Liver (tissue), 9 donors: Measurements from ENCODE around the gene HLA-DPB1. TPM values are rescaled to one million over a fixed set of nuclear protein-coding genes. Genes with fewer than 3 reads are reported as not detected.
A peak's percentile ranks its signal among the peaks of the same experiment; 100 is the strongest.

Source experiments
- DNase-seq: peaks from one replicate; pipeline ENCODE4 v3.0.0-alpha.2; 2017; ENCODE audit warnings: low spot score
- H3K27ac ChIP-seq, 2 donors: one replicate each; pipeline ENCODE4 v1.7.0; 2013; ENCODE audit warnings: inconsistent platforms in 2 of 2, low read length in 2 of 2, control low read depth in 1 of 2, low read depth in 1 of 2, mild to moderate bottlenecking in 1 of 2
- H3K27me3 ChIP-seq, 4 donors: one replicate each; pipeline versions ENCODE4 v1.6.1 to v1.7.0; 2013; ENCODE audit warnings: low read length in 3 of 4, inconsistent platforms in 1 of 4, mild to moderate bottlenecking in 1 of 4, moderate library complexity in 1 of 4; ENCODE audit not compliant: control insufficient read depth in 4 of 4, insufficient read depth in 4 of 4
- H3K36me3 ChIP-seq, 4 donors: one replicate each; pipeline versions ENCODE4 v1.6.1 to v1.7.0; 2013; ENCODE audit warnings: low read length in 3 of 4, mild to moderate bottlenecking in 3 of 4, low read depth in 1 of 4, moderate library complexity in 1 of 4; ENCODE audit not compliant: control insufficient read depth in 4 of 4, insufficient read depth in 3 of 4
- H3K4me1 ChIP-seq, 4 donors: one replicate each; pipeline versions ENCODE4 v1.6.1 to v1.7.0; 2013; ENCODE audit warnings: low read length in 3 of 4, mild to moderate bottlenecking in 3 of 4, moderate library complexity in 1 of 4; ENCODE audit not compliant: control insufficient read depth in 4 of 4, insufficient read depth in 4 of 4
- H3K4me3 ChIP-seq, 3 donors: one replicate each; pipeline versions ENCODE4 v1.6.1 to v1.7.0; 2013; ENCODE audit warnings: low read length in 3 of 3, control low read depth in 1 of 3, low read depth in 1 of 3, mild to moderate bottlenecking in 1 of 3
- H3K9ac ChIP-seq, 2 donors: one replicate each; pipeline ENCODE4 v1.7.0; 2013; ENCODE audit warnings: low read length in 2 of 2, mild to moderate bottlenecking in 2 of 2, moderate library complexity in 2 of 2, control low read depth in 1 of 2, low read depth in 1 of 2
- H3K9me3 ChIP-seq, 4 donors: one replicate each; pipeline versions ENCODE4 v1.6.1 to v1.7.0; 2013; ENCODE audit warnings: low read length in 3 of 4; ENCODE audit not compliant: control insufficient read depth in 4 of 4
- EGR1 ChIP-seq, 2 donors: IDR thresholded peaks; 2 replicates each; pipeline ENCODE4 v1.6.1; 2016 to 2018; ENCODE audit warnings: antibody characterized with exemption in 2 of 2, low read depth in 2 of 2
- FOXA2 ChIP-seq: IDR thresholded peaks from 2 replicates; pipeline ENCODE4 v1.6.1; 2016; ENCODE audit warnings: antibody characterized with exemption
- GABPA ChIP-seq, 2 donors: IDR thresholded peaks in 1 of 2; conservative IDR thresholded peaks in 1 of 2; 2 replicates each; pipeline ENCODE4 v1.6.1; 2016; ENCODE audit warnings: antibody characterized with exemption in 2 of 2, mild to moderate bottlenecking in 1 of 2, moderate library complexity in 1 of 2
- HNF4G ChIP-seq: IDR thresholded peaks from 2 replicates; pipeline ENCODE4 v1.6.1; 2016; ENCODE audit warnings: antibody characterized with exemption
- JUND ChIP-seq, 2 donors: IDR thresholded peaks; 2 replicates each; pipeline ENCODE4 v1.6.1; 2016; ENCODE audit warnings: antibody characterized with exemption in 2 of 2
- RAD21 ChIP-seq, 2 donors: IDR thresholded peaks; 2 replicates each; pipeline ENCODE4 v1.6.1; 2016; ENCODE audit warnings: antibody characterized with exemption in 2 of 2, mild to moderate bottlenecking in 2 of 2
- RXRA ChIP-seq, 2 donors: IDR thresholded peaks; 2 replicates each; pipeline ENCODE4 v1.6.1; 2017 to 2018; ENCODE audit warnings: antibody characterized with exemption in 2 of 2, mild to moderate bottlenecking in 1 of 2
- SP1 ChIP-seq: IDR thresholded peaks from 2 replicates; pipeline ENCODE4 v1.6.1; 2018; ENCODE audit warnings: antibody characterized with exemption, mild to moderate bottlenecking
- TAF1 ChIP-seq: conservative IDR thresholded peaks from 2 replicates; pipeline ENCODE4 v1.6.1; 2016; ENCODE audit warnings: antibody characterized with exemption, mild to moderate bottlenecking
- YY1 ChIP-seq: IDR thresholded peaks from 2 replicates; pipeline ENCODE4 v1.6.1; 2016; ENCODE audit warnings: antibody characterized with exemption, mild to moderate bottlenecking
- WGBS: extraction: QIAGEN DNeasy Blood & Tissue Kit; methylation state at CpG from one replicate; pipeline ENCODE4 v1.1.7; 2013; 5-methylcytosine and 5-hydroxymethylcytosine counted together
- polyA plus RNA-seq, 2 donors: library from polyadenylated mRNA; stranded (reverse) in 1 of 2; unstranded in 1 of 2; fragments of 200-250 nt in 1 of 2; fragments of >200 nt in 1 of 2; fragmentation: Nextera tagmentation in 1 of 2; extraction: Ambion mirVana in 1 of 2; gene quantifications; one replicate each; pipeline versions ENCODE4 v1.2.1 to v1.2.3, GENCODE V29; 2013 to 2015
- total RNA-seq, 2 donors: library from RNA; depleted of rRNA; stranded (reverse); fragments of >200 nt; gene quantifications; one replicate each; pipeline ENCODE4 v1.2.3, GENCODE V29; 2014
- TF ChIP-seq, protein P1 (sequence below): IDR thresholded peaks from 2 replicates; pipeline ENCODE4 v1.6.1; 2016; ENCODE audit warnings: antibody characterized with exemption
- TF ChIP-seq, protein P2 (sequence below): IDR thresholded peaks from 2 replicates; pipeline ENCODE4 v1.6.1; 2016; ENCODE audit warnings: antibody characterized with exemption, mild to moderate bottlenecking
- TF ChIP-seq, protein P3 (sequence below): fragments of 150-350 bp; IDR thresholded peaks from 2 replicates; pipeline ENCODE4 v1.5.1; 2017; ENCODE audit warnings: improper control_type of control experiment, low read depth, low read length; ENCODE audit not compliant: missing input control
- donor health status: healthy.
- donor health status: healthy.
- donor health status: healthy.
- donor health status: healthy.
- donor health status: healthy.

HLA-DPB1 gene
- total and polyA plus RNA-seq, 4 donors = 15.5 to 37.8 (median 24.0) TPM

DNA sequence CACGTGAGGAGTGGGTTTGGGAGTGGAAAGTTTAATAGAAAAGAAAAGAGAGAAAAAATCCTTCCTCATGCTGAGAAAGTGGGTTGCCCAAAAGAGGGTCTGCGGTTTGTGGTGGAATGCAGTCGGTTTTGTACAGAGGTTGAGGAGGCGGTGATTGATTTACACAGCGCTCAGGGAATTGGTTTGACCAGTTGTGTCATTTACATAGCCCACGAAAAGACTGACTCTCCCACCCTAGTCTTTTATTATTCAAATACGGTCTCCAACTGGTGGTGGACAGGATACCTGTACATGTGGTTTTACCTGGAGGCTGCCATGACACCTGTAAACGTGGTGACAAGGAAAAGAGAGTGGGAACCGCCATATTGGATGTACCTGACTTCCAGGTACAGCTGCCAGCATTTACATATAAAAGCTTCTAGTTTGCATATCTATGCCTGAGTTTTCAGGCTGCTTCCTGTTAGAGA is 42.1 kb downstream of the HLA-DPB1 start:
- Histone ChIP-seq H3K4me1 (no peaks in the 10 kb centered on the region), H3K9me3 (no peaks in the 10 kb centered on the region), H3K27ac (no peak overlapping the region), H3K4me3 (no peak overlapping the region), H3K36me3 (no peaks in the 10 kb centered on the region), H3K27me3 (peaks cover 0 to 19% (median 4%) of the 10 kb centered on the region in 4 donors), H3K9ac (no peak overlapping the region)
- TF ChIP-seq JUND (IDR thresholded peaks at IDR 0.05) (no peak), EGR1 (IDR thresholded peaks at IDR 0.05; ENCODE audit: low read depth in 2 of 2) (no peak), YY1 (no peak), RAD21 (IDR thresholded peaks at IDR 0.05) (no peak), SP1 (no peak), TAF1 (no peak), RXRA (IDR thresholded peaks at IDR 0.05) (no peak), GABPA (IDR thresholded peaks at IDR 0.05 in 1 of 2, conservative IDR thresholded peaks at IDR 0.05 in 1 of 2) (no peak), FOXA2 (no peak)
- TF ChIP-seq, protein P1, sequence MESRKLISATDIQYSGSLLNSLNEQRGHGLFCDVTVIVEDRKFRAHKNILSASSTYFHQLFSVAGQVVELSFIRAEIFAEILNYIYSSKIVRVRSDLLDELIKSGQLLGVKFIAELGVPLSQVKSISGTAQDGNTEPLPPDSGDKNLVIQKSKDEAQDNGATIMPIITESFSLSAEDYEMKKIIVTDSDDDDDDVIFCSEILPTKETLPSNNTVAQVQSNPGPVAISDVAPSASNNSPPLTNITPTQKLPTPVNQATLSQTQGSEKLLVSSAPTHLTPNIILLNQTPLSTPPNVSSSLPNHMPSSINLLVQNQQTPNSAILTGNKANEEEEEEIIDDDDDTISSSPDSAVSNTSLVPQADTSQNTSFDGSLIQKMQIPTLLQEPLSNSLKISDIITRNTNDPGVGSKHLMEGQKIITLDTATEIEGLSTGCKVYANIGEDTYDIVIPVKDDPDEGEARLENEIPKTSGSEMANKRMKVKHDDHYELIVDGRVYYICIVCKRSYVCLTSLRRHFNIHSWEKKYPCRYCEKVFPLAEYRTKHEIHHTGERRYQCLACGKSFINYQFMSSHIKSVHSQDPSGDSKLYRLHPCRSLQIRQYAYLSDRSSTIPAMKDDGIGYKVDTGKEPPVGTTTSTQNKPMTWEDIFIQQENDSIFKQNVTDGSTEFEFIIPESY = no peak
- TF ChIP-seq, protein P2, sequence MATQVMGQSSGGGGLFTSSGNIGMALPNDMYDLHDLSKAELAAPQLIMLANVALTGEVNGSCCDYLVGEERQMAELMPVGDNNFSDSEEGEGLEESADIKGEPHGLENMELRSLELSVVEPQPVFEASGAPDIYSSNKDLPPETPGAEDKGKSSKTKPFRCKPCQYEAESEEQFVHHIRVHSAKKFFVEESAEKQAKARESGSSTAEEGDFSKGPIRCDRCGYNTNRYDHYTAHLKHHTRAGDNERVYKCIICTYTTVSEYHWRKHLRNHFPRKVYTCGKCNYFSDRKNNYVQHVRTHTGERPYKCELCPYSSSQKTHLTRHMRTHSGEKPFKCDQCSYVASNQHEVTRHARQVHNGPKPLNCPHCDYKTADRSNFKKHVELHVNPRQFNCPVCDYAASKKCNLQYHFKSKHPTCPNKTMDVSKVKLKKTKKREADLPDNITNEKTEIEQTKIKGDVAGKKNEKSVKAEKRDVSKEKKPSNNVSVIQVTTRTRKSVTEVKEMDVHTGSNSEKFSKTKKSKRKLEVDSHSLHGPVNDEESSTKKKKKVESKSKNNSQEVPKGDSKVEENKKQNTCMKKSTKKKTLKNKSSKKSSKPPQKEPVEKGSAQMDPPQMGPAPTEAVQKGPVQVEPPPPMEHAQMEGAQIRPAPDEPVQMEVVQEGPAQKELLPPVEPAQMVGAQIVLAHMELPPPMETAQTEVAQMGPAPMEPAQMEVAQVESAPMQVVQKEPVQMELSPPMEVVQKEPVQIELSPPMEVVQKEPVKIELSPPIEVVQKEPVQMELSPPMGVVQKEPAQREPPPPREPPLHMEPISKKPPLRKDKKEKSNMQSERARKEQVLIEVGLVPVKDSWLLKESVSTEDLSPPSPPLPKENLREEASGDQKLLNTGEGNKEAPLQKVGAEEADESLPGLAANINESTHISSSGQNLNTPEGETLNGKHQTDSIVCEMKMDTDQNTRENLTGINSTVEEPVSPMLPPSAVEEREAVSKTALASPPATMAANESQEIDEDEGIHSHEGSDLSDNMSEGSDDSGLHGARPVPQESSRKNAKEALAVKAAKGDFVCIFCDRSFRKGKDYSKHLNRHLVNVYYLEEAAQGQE = no peak
- no peak for DNase-seq
- 22% methylated on average over 9 of the region's 9 CpGs for WGBS

DNA sequence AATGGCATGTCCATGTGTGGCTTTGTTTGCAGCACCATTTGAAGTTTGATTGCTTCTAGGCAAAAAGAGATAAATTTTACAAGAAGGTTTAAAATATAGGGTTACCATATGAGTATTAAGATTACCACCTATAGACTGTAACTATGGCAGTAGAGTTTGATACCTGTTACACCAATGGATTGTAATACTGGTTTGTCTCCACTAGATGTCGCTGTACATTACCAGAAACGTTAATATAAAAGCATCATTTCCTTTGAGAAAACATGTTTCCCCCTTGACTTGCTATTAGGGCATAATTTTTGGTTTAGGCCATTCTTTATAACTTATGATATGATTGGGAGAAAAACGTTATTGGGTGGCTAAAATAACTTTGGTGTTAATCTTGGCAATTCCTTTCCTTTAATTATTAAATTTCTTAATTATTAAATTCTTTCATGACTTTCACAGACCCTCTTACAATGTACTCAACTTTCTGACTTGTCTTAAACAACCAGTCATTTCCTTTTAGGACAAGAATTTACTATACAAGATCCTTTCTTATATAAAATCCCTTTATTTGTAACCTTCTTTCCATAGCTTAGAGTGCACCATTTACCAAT is 42.8 kb downstream of the HLA-DPB1 start:
- no peak overlapping the region for H3K9ac ChIP-seq
- H3K36me3 ChIP-seq = no peaks in the 10 kb centered on the region
- 0% methylated on average over 3 of the region's 3 CpGs for WGBS
- TF ChIP-seq, protein P3, sequence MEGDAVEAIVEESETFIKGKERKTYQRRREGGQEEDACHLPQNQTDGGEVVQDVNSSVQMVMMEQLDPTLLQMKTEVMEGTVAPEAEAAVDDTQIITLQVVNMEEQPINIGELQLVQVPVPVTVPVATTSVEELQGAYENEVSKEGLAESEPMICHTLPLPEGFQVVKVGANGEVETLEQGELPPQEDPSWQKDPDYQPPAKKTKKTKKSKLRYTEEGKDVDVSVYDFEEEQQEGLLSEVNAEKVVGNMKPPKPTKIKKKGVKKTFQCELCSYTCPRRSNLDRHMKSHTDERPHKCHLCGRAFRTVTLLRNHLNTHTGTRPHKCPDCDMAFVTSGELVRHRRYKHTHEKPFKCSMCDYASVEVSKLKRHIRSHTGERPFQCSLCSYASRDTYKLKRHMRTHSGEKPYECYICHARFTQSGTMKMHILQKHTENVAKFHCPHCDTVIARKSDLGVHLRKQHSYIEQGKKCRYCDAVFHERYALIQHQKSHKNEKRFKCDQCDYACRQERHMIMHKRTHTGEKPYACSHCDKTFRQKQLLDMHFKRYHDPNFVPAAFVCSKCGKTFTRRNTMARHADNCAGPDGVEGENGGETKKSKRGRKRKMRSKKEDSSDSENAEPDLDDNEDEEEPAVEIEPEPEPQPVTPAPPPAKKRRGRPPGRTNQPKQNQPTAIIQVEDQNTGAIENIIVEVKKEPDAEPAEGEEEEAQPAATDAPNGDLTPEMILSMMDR = peak; percentile 81
- TF ChIP-seq HNF4G (no peak), RAD21 (IDR thresholded peaks at IDR 0.05) (peak; percentile 79 to 87)
- DNase-seq = no peak
- H3K27ac ChIP-seq = no peak overlapping the region
- H3K9me3 ChIP-seq = no peaks in the 10 kb centered on the region
- peaks cover 0 to 19% (median 4%) of the 10 kb centered on the region in 4 donors for H3K27me3 ChIP-seq
- no peaks in the 10 kb centered on the region for H3K4me1 ChIP-seq
- H3K4me3 ChIP-seq = no peak overlapping the region
